ENCODE results near the gene CRLF3. TPM values are rescaled to one million over a fixed set of nuclear protein-coding genes. Genes with fewer than 3 reads are reported as not detected.
"Not testable (repeated sequence)": the region's sequence is repeated elsewhere in the genome, so short reads cannot be mapped to it uniquely, and the experiment has no call there.

The CRLF3 gene
- total and polyA plus RNA-seq, 2 donors (not counting 1 experiment from before 2014, with no cell fraction given), result 31.6 to 83.2 TPM

GRCh38 chr17:30735206-30735605 is 89.3 kb downstream of the CRLF3 start:
- H4K20me1 ChIP-seq (ENCODE audit: control insufficient read depth, insufficient read depth, low read length, poor library complexity, severe bottlenecking); DNase-seq; H3K4me3 ChIP-seq (ENCODE audit: control extremely low read depth in 1 of 5, extremely low read depth in 1 of 5, insufficient read depth in 1 of 5, low read depth in 2 of 5, low read length in 4 of 5); H3K27ac ChIP-seq (ENCODE audit: low read length in 2 of 2); POLR2A ChIA-PET; H2AFZ ChIP-seq (ENCODE audit: insufficient read depth, low read depth, low read length, poor library complexity, severe bottlenecking); H3K27ac Mint-ChIP-seq; H3K9me3 Mint-ChIP-seq (ENCODE audit: insufficient read depth); H3K4me2 ChIP-seq (replicated peaks; ENCODE audit: low read depth, low read length, poor library complexity, severe bottlenecking); H3K27me3 ChIP-seq (replicated peaks in 1 of 4; ENCODE audit: control extremely low read depth in 1 of 4, control insufficient read depth in 3 of 4, insufficient read depth in 4 of 4, low read length in 3 of 4); H3K9me3 ChIP-seq (ENCODE audit: control extremely low read depth in 1 of 3, control insufficient read depth in 2 of 3, insufficient read depth in 1 of 3, low read length in 2 of 3); CTCF ChIA-PET; H3K4me1 ChIP-seq (ENCODE audit: control insufficient read depth in 2 of 2, insufficient read depth in 2 of 2, low read length in 2 of 2); intact Hi-C loops (cut with micrococcal nuclease); H3K36me3 ChIP-seq (replicated peaks in 1 of 2; ENCODE audit: control extremely low read depth in 1 of 2, control insufficient read depth in 1 of 2, extremely low read depth in 1 of 2, insufficient read depth in 2 of 2, low read length in 1 of 2); H3K27me3 Mint-ChIP-seq; H3K9ac ChIP-seq (ENCODE audit: low read length); ATAC-seq (ENCODE audit: low read depth); H3K4me3 Mint-ChIP-seq: not testable (repeated sequence)
- WGBS (ENCODE audit: insufficient coverage), result no CpG with 5 or more reads among the region's 9 CpGs
- H3K4me1 Mint-ChIP-seq, result peaks cover 22% of the 10 kb centered on the region
- H3K79me2 ChIP-seq (ENCODE audit: control insufficient read depth, insufficient read depth, low read length), result peaks cover 37% of the 10 kb centered on the region

GRCh38 chr17:30734153-30734552 is 90.3 kb downstream of the CRLF3 start:
- H3K9me3 ChIP-seq (ENCODE audit: control extremely low read depth in 1 of 3, control insufficient read depth in 2 of 3, insufficient read depth in 1 of 3, low read length in 2 of 3); H3K27me3 Mint-ChIP-seq; H3K27me3 ChIP-seq (replicated peaks in 1 of 4; ENCODE audit: control extremely low read depth in 1 of 4, control insufficient read depth in 3 of 4, insufficient read depth in 4 of 4, low read length in 3 of 4); H3K9ac ChIP-seq (ENCODE audit: low read length); intact Hi-C loops (cut with micrococcal nuclease); H3K9me3 Mint-ChIP-seq (ENCODE audit: insufficient read depth); H4K20me1 ChIP-seq (ENCODE audit: control insufficient read depth, insufficient read depth, low read length, poor library complexity, severe bottlenecking); H3K27ac ChIP-seq (ENCODE audit: low read length in 2 of 2); H2AFZ ChIP-seq (ENCODE audit: insufficient read depth, low read depth, low read length, poor library complexity, severe bottlenecking); POLR2A ChIA-PET; H3K4me1 ChIP-seq (ENCODE audit: control insufficient read depth in 2 of 2, insufficient read depth in 2 of 2, low read length in 2 of 2); H3K27ac Mint-ChIP-seq; DNase-seq; H3K4me3 Mint-ChIP-seq; H3K4me2 ChIP-seq (replicated peaks; ENCODE audit: low read depth, low read length, poor library complexity, severe bottlenecking); H3K36me3 ChIP-seq (replicated peaks in 1 of 2; ENCODE audit: control extremely low read depth in 1 of 2, control insufficient read depth in 1 of 2, extremely low read depth in 1 of 2, insufficient read depth in 2 of 2, low read length in 1 of 2); H3K4me3 ChIP-seq (ENCODE audit: control extremely low read depth in 1 of 5, extremely low read depth in 1 of 5, insufficient read depth in 1 of 5, low read depth in 2 of 5, low read length in 4 of 5); ATAC-seq (ENCODE audit: low read depth): not testable (repeated sequence)
- peaks cover 33% of the 10 kb centered on the region for H3K79me2 ChIP-seq (ENCODE audit: control insufficient read depth, insufficient read depth, low read length)
- CTCF ChIA-PET, result interaction anchor here (1.0 kb wide), 1 partner anchor 92 kb away, joined by 3 read pairs; no protein-coding TSS in a partner anchor
- peaks cover 25% of the 10 kb centered on the region for H3K4me1 Mint-ChIP-seq
- over 99% methylated on average over 9 of the region's 14 CpGs for WGBS (ENCODE audit: insufficient coverage)

Small RNAs within 50 kb of the gene (small RNA-seq; reads per million reads assigned to genes)
- gene RNU6-298P (ENCODE audit: insufficient read length, low read depth, low replicate concordance), result not detected

Other genes with a start within 250 kb of the CRLF3 start
- gene ATAD5, start 7.3 kb upstream of the CRLF3 start, total RNA-seq, result 7.3 and 7.4 TPM in 2 replicates
- 1.2 and 2.3 TPM in 2 replicates for gene ATAD5, start 7.3 kb upstream of the CRLF3 start, polyA plus RNA-seq
- 27.4 and 27.8 TPM in 2 replicates for gene TEFM, start 81.5 kb upstream of the CRLF3 start, total RNA-seq
- gene TEFM, start 81.5 kb upstream of the CRLF3 start, polyA plus RNA-seq, result 8.8 and 10.5 TPM in 2 replicates
- 11.6 and 14.6 TPM in 2 replicates for gene ADAP2, start 97.3 kb upstream of the CRLF3 start, total RNA-seq
- 8.5 and 166 TPM in 2 replicates for gene ADAP2, start 97.3 kb upstream of the CRLF3 start, polyA plus RNA-seq
- gene RNF135, start 146.3 kb upstream of the CRLF3 start, total RNA-seq, result 22.3 and 23.4 TPM in 2 replicates
- 20.1 and 24.2 TPM in 2 replicates for gene RNF135, start 146.3 kb upstream of the CRLF3 start, polyA plus RNA-seq

Measured in B cell (primary cell).